Vagina (tissue), 2 donors: ENCODE data around the gene PTGFRN. TPM values are rescaled to one million over a fixed set of nuclear protein-coding genes. Genes with fewer than 3 reads are reported as not detected.

Source experiments
- DNase-seq, 2 donors: peaks; one replicate each; pipeline ENCODE4 v3.0.0-alpha.2; 2017; ENCODE audit errors: extremely low spot score in 2 of 2
- H3K27ac ChIP-seq: fragments of 200-600 bp; sonication (generic); one replicate; pipeline ENCODE4 v1.5.1; 2019
- H3K27me3 ChIP-seq: fragments of 200-600 bp; sonication (generic); one replicate; pipeline ENCODE4 v1.5.1; 2019
- H3K36me3 ChIP-seq, 2 donors: fragments of 200-600 bp; sonication (generic); one replicate each; pipeline ENCODE4 v1.5.1; 2017 to 2019
- H3K4me1 ChIP-seq: fragments of 200-600 bp; sonication (generic); one replicate; pipeline ENCODE4 v1.5.1; 2019
- H3K4me3 ChIP-seq, 2 donors: fragments of 200-600 bp; sonication (generic); 1 replicate in 1 of 2; 2 replicates in 1 of 2; pipeline ENCODE4 v1.5.1; 2016 to 2019
- H3K9me3 ChIP-seq: fragments of 200-600 bp; sonication (generic); one replicate; pipeline ENCODE4 v1.5.1; 2019
- POLR2A ChIP-seq, 2 donors: fragments of 450-650 bp; IDR thresholded peaks; one replicate each; pipeline ENCODE4 v1.6.1; 2017; ENCODE audit warnings: antibody characterized with exemption in 2 of 2, mild to moderate bottlenecking in 2 of 2, moderate library complexity in 2 of 2
- POLR2AphosphoS5 ChIP-seq, 2 donors: sonication (generic); formaldehyde crosslinking; IDR thresholded peaks; one replicate each; pipeline ENCODE4 v1.9.0; 2017; ENCODE audit warnings: antibody characterized with exemption in 2 of 2, mild to moderate bottlenecking in 2 of 2, low read depth in 1 of 2; ENCODE audit not compliant: insufficient read depth in 1 of 2
- intact Hi-C: fragments of 100-400 bp; cut with DNase I; formaldehyde crosslinking; loops from one replicate; pipeline ENCODE4 v1.15.1; 2023
- total RNA-seq: library from RNA; depleted of rRNA; stranded (reverse); fragments of >200 nt; gene quantifications from one replicate; pipeline ENCODE4 v1.2.3, GENCODE V29; 2016
- TF ChIP-seq, protein P1 (sequence below), 3 experiments: fragments of 450-650 bp in 2 of 3; fragments of 200-600 bp in 1 of 3; sonication (generic) in 1 of 3; IDR thresholded peaks; one replicate each; pipeline ENCODE4 v1.5.1; 2017 to 2019; ENCODE audit warnings: antibody characterized with exemption in 3 of 3, mild to moderate bottlenecking in 2 of 3, moderate library complexity in 2 of 3

PTGFRN gene
- total RNA-seq, 1 donor from 2014 or later = 52.8 TPM

DNA sequence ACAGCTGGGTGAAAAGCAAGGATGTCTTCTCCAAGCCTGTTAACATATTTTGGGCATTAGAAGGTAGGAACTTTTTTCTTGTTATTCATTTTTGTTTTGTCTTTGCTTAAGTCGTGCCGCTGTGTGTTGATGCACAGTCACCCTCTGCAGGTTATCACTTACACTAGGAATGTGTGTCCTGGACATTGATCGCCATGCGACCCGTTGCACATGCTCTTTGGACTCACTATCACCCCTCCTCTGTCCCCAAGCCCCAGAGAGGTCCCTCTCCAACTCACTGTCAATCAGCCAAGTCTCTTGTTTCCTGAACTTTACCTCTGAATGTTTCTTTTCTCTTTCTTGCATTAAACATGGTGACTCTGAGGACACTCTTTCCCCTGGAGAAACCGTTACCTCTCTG lies 51.9 kb downstream of the PTGFRN start:
- intact Hi-C loops = no loop called here
- Histone ChIP-seq H3K27me3 (no peaks in the 10 kb centered on the region), H3K27ac (no peak overlapping the region), H3K9me3 (no peaks in the 10 kb centered on the region), H3K4me1 (no peaks in the 10 kb centered on the region), H3K36me3 (peaks cover 0 to 18% of the 10 kb centered on the region in 2 donors), H3K4me3 (no peak overlapping the region)
- no peak for TF ChIP-seq POLR2A (IDR thresholded peaks at IDR 0.05)
- TF ChIP-seq, protein P1, sequence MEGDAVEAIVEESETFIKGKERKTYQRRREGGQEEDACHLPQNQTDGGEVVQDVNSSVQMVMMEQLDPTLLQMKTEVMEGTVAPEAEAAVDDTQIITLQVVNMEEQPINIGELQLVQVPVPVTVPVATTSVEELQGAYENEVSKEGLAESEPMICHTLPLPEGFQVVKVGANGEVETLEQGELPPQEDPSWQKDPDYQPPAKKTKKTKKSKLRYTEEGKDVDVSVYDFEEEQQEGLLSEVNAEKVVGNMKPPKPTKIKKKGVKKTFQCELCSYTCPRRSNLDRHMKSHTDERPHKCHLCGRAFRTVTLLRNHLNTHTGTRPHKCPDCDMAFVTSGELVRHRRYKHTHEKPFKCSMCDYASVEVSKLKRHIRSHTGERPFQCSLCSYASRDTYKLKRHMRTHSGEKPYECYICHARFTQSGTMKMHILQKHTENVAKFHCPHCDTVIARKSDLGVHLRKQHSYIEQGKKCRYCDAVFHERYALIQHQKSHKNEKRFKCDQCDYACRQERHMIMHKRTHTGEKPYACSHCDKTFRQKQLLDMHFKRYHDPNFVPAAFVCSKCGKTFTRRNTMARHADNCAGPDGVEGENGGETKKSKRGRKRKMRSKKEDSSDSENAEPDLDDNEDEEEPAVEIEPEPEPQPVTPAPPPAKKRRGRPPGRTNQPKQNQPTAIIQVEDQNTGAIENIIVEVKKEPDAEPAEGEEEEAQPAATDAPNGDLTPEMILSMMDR (IDR thresholded peaks at IDR 0.05) = no peak
- TF ChIP-seq POLR2AphosphoS5 (IDR thresholded peaks at IDR 0.05; ENCODE audit: insufficient read depth in 1 of 2, low read depth in 1 of 2) = no peak
- peak in 1 of 2 donors; percentile 58 for DNase-seq

DNA sequence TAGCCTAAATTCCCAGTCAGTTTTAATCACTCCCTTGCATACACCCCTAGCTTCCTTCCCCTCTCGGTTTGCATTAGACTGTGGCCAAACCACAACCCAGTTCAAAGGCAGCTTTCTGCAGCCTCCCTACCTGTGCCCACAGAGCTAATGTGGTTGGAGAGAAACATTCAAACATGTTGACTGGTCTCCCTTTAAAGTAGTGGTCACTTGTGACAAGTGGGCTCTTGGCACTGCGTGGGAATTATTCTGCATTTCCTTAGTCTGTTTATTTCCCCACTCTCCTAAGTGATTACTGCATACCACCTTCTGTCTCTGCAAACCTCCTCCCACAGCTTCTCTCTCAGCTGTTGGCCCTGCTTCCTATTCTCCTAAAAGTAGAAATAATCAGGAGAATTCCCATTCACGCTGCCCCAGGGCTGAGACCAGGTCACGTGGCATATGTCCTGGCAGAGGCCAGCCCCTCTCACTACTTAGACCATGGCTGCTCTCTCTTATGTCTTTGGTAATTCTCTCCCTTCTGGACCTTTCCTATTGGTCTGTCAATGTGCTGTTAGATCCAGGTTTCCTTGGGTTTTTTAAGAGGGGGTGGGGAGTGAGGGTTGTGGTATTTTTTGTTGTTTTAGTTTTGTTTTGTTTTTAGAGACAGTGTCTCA lies 53.4 kb downstream of the PTGFRN start:
- no peak overlapping the region for H3K27ac ChIP-seq
- peaks cover 0 to 18% of the 10 kb centered on the region in 2 donors for H3K36me3 ChIP-seq
- intact Hi-C loops = no loop called here
- no peak overlapping the region for H3K4me3 ChIP-seq
- H3K27me3 ChIP-seq = no peaks in the 10 kb centered on the region
- no peaks in the 10 kb centered on the region for H3K4me1 ChIP-seq
- peak in 1 of 2 donors; percentile 54 for DNase-seq
- no peaks in the 10 kb centered on the region for H3K9me3 ChIP-seq
- no peak for TF ChIP-seq POLR2A (IDR thresholded peaks at IDR 0.05)
- TF ChIP-seq POLR2AphosphoS5 (IDR thresholded peaks at IDR 0.05; ENCODE audit: insufficient read depth in 1 of 2, low read depth in 1 of 2) = no peak
- TF ChIP-seq, protein P1 (IDR thresholded peaks at IDR 0.05) = no peak

DNA sequence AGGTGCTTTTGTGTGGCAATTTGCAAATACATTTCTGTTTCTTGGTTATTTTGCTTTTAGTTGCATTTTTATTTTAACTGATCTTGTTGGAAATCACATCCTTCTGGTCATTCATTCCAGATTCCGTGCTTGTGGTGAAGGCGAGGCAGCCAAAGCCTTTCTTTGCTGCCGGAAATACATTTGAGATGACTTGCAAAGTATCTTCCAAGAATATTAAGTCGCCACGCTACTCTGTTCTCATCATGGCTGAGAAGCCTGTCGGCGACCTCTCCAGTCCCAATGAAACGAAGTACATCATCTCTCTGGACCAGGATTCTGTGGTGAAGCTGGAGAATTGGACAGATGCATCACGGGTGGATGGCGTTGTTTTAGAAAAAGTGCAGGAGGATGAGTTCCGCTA lies 57.1 kb downstream of the PTGFRN start:
- Histone ChIP-seq H3K27me3 (no peaks in the 10 kb centered on the region), H3K36me3 (peaks cover 0 to 18% of the 10 kb centered on the region in 2 donors), H3K4me1 (no peaks in the 10 kb centered on the region), H3K4me3 (no peak overlapping the region), H3K9me3 (no peaks in the 10 kb centered on the region), H3K27ac (no peak overlapping the region)
- no peak for DNase-seq
- intact Hi-C loops = no loop called here
- TF ChIP-seq POLR2AphosphoS5 (IDR thresholded peaks at IDR 0.05; ENCODE audit: insufficient read depth in 1 of 2, low read depth in 1 of 2) = no peak

DNA sequence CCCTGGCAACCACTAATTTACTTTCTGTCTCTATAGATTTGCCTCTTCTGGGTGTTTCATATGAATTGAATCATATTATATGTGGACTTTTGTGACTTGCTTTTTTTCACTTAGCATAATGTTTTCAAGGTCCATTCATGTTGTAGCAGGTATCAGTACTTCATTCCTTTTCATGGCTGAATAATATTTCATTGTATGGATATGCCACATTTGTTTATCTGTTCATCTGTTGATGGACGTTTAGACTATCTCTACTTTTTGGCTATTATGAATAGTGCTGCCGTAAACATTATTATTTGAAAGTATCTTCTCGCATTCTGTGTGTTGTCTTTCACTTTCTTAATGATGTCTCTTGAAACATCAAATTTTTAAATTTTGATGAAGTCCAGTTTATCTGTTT lies 59.0 kb downstream of the PTGFRN start:
- peaks cover 0 to 18% of the 10 kb centered on the region in 2 donors for H3K36me3 ChIP-seq
- no peaks in the 10 kb centered on the region for H3K27me3 ChIP-seq
- intact Hi-C loops = no loop called here
- H3K4me3 ChIP-seq = no peak overlapping the region
- no peak overlapping the region for H3K27ac ChIP-seq
- TF ChIP-seq, protein P1 (IDR thresholded peaks at IDR 0.05) = no peak
- TF ChIP-seq POLR2A (IDR thresholded peaks at IDR 0.05) (no peak), POLR2AphosphoS5 (IDR thresholded peaks at IDR 0.05; ENCODE audit: insufficient read depth in 1 of 2, low read depth in 1 of 2) (no peak)
- H3K4me1 ChIP-seq = no peaks in the 10 kb centered on the region
- no peaks in the 10 kb centered on the region for H3K9me3 ChIP-seq
- no peak for DNase-seq

DNA sequence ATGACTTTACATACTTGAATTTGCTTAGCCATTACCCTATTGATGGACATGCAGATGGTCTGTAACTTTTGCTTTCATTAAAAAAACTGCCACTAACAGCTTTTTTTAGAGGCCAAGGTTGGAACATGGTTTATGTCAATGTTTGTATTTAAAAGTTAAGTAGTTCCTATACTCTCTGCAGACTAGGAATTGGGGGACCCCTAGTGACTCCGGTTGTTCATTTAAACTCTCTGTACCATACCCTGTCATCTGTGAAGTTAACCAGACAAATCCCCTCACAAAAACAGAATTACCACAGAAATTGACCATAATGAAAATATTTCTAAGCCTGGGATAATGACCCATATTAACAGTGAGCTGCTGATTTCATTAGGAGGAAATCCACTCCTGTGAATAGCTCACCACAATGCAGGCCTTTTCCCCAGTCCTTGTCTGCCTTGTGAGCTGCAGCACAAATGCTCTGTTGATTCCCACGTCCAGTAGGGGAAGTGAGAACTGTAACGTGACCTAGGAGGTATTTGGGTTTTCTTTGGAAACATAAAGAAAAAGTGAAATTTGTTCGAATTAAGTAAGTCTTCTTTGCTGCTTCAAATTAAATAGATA lies 61.6 kb downstream of the PTGFRN start:
- DNase-seq = no peak
- intact Hi-C loops = no loop called here
- TF ChIP-seq POLR2A (IDR thresholded peaks at IDR 0.05) (no peak), POLR2AphosphoS5 (IDR thresholded peaks at IDR 0.05; ENCODE audit: insufficient read depth in 1 of 2, low read depth in 1 of 2) (no peak)
- TF ChIP-seq, protein P1 (IDR thresholded peaks at IDR 0.05) = no peak
- Histone ChIP-seq H3K9me3 (no peaks in the 10 kb centered on the region), H3K36me3 (peaks cover 0 to 15% of the 10 kb centered on the region in 2 donors), H3K4me3 (no peak overlapping the region), H3K27me3 (no peaks in the 10 kb centered on the region), H3K4me1 (no peaks in the 10 kb centered on the region), H3K27ac (no peak overlapping the region)
